ENCODE measurements around the gene NDUFC1. TPM values are rescaled to one million over a fixed set of nuclear protein-coding genes. Genes with fewer than 3 reads are reported as not detected.

Gene NDUFC1
- polyA plus RNA-seq, 1 experiment, result 52.9 TPM

DNA sequence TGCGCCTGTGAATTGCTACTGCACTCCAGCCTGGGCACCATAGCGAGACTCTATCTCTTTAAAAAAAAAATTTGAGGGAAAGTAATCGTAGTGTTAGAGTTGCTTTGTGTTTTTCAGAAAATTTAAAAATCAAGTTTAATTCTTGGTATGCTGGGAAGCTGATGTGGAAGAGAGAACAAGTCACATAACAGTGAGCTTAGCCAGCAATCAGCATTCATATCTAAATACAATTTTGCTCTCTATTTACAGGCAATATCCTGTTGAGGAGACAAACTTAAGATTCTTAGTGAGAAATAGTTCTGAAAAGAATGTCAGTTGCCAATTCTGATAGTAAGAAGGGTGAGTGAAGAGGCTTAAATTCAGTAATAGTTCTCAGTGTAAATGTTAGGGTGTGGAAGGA lies 9.6 kb upstream of the NDUFC1 start:
- no peak for DNase-seq (ENCODE audit: low read depth, low spot score)
- ChIA-PET CTCF (interaction anchor here (1.1 to 2.2 kb wide), 2 partner anchors 10 to 16 kb away, joined by 4 to 10 read pairs; no protein-coding TSS in a partner anchor), POLR2A (no interaction called here)
- Histone ChIP-seq H3K27me3 (ENCODE audit: control insufficient read depth, insufficient read depth, low read length) (no peaks in the 10 kb centered on the region), H3K9me3 (ENCODE audit: control insufficient read depth, insufficient read depth, low read length) (no peaks in the 10 kb centered on the region; the same call in 1 of the 2 replicates), H3K27ac (ENCODE audit: low read depth, low read length) (no peak overlapping the region), H3K4me3 (ENCODE audit: low read depth, low read length) (no peak overlapping the region)
- TF ChIP-seq, protein P1, sequence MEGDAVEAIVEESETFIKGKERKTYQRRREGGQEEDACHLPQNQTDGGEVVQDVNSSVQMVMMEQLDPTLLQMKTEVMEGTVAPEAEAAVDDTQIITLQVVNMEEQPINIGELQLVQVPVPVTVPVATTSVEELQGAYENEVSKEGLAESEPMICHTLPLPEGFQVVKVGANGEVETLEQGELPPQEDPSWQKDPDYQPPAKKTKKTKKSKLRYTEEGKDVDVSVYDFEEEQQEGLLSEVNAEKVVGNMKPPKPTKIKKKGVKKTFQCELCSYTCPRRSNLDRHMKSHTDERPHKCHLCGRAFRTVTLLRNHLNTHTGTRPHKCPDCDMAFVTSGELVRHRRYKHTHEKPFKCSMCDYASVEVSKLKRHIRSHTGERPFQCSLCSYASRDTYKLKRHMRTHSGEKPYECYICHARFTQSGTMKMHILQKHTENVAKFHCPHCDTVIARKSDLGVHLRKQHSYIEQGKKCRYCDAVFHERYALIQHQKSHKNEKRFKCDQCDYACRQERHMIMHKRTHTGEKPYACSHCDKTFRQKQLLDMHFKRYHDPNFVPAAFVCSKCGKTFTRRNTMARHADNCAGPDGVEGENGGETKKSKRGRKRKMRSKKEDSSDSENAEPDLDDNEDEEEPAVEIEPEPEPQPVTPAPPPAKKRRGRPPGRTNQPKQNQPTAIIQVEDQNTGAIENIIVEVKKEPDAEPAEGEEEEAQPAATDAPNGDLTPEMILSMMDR (IDR thresholded peaks at IDR 0.05; ENCODE audit: low read depth, low read length), result no peak

DNA sequence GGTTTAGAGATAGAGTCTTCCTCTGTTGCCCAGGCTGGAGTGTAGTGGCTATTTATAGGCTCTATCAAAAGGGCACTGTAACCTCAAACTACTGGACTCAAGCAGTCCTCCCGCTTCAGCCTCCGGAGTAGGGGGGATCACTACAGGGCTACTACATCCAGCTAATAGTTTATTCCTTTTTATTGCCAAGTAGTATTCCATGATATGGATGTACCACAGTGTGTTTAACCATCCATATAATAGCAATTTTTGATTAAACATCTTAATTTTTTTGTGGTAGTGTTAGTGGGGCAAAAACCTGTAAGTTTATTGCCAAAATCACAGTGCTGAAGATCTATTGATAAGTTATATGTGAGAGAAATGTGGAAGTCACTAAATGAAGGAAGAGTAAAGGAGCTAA lies 2.6 kb upstream of the NDUFC1 start:
- TF ChIP-seq, protein P1 (IDR thresholded peaks at IDR 0.05; ENCODE audit: low read depth, low read length), result no peak
- Histone ChIP-seq H3K9me3 (ENCODE audit: control insufficient read depth, insufficient read depth, low read length) (peaks cover 9% of the 10 kb centered on the region), H3K4me3 (ENCODE audit: low read depth, low read length) (no peak overlapping the region), H3K27me3 (ENCODE audit: control insufficient read depth, insufficient read depth, low read length) (no peaks in the 10 kb centered on the region), H3K27ac (ENCODE audit: low read depth, low read length) (no peak overlapping the region)
- ChIA-PET CTCF (interaction anchor here (0.5 to 1.7 kb wide), 2 partner anchors 9 to 17 kb away, joined by 3 to 10 read pairs; no protein-coding TSS in a partner anchor), POLR2A (no interaction called here)
- DNase-seq (ENCODE audit: low read depth, low spot score), result no peak

DNA sequence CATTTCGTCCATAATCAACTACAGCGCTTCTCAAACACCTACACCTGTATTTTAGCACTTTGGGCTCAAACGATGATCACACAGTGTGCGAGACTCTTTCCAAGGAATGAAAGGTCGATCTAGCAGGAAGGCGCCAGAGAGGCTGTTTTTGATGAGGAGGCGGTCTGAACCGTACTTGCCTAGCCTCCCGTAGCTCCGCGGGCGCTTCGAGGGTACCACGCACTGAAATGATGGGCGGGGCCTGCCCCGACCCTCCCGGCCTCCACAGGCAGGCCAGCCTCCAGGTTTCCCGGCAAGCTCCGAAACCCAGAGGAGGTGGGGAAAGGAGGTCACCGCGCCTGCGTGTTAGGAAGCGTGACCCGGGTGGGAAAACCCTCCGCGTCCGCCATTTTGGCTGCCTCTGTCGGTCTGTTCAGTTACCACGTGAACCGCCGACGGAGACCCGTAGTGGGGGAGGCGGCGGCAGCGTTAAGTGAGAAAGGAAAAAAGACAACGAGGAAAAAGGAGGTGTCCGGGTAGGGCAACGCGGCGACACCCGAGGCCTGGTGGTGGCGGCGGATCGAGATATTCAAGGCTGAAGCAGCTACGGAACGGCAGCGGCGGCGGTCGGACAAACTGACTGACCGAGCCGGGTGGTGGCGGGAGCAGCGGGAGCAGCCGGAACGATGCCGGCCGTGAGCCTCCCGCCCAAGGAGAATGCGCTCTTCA lies 1.0 kb downstream of the NDUFC1 start, which contains the start of gene NAA15:
Gene NAA15, plus strand, starts transcription at position 393 of the 708 bp plus-strand sequence. Its CDS starts 273 bp downstream, at position 666.
- Histone ChIP-seq H3K9me3 (ENCODE audit: control insufficient read depth, insufficient read depth, low read length) (peaks cover 9% of the 10 kb centered on the region), H3K27ac (ENCODE audit: low read depth, low read length) (peak within 1 kb of the TSS; percentile 88), H3K27me3 (ENCODE audit: control insufficient read depth, insufficient read depth, low read length) (no peaks in the 10 kb centered on the region), H3K4me3 (ENCODE audit: low read depth, low read length) (peak within 1 kb of the TSS; percentile 93)
- peak; percentile 92 for DNase-seq (ENCODE audit: low read depth, low spot score)
- POLR2A ChIA-PET, result interaction anchor here (0.6 to 1.6 kb wide), 12 partner anchors 20 to 326 kb away, joined by 3 to 7 read pairs (median 4); partner anchors contain the start of genes MGARP, NOCT and RAB33B
- CTCF ChIA-PET, result interaction anchor here (0.8 to 1.7 kb wide), 4 partner anchors 8 to 271 kb away, joined by 3 to 7 read pairs (median 4); no protein-coding TSS in a partner anchor
- TF ChIP-seq, protein P1 (IDR thresholded peaks at IDR 0.05; ENCODE audit: low read depth, low read length), result no peak

DNA sequence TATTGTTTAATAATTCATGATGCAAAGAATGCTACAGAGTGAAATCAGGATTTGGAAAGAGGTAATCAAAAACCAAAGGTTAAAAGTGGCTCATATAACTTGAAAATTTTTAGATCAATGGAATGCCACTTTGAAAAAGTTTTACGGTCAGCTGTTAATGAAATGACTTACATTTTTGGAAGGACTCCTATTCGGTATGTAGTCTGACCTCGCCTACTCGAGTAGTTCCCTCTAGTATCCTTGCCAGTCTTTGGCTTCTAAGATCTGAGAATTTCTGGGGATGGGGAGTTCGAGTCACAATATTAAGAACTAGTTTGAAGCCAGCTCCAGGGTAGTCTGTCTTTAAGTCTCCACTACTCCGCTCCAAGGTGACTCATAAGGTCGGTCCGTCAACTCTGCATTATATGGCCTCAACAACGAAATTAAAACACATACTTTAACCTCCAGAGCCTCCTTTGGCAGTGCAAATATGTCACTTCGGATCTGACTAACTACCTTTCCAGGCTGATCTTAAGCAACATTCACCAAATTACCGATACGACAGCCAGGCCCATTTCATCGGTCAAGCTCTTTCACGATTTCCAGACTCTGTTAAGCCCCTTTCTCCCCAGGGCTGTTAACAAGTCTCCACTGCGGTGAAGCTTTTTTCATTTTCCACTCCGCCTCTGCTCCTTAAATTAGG lies 1.7 kb downstream of the NDUFC1 start:
- H3K4me3 ChIP-seq (ENCODE audit: low read depth, low read length), result peak overlapping the region; percentile 93
- ChIA-PET CTCF (interaction anchor here (0.9 to 1.7 kb wide), 5 partner anchors 9 to 270 kb away, joined by 3 to 8 read pairs (median 4); no protein-coding TSS in a partner anchor), POLR2A (interaction anchor here (0.6 to 1.6 kb wide), 11 partner anchors 19 to 286 kb away, joined by 3 to 7 read pairs (median 5); partner anchors contain the start of genes MGARP, NOCT and RAB33B)
- no peak for DNase-seq (ENCODE audit: low read depth, low spot score)
- H3K27ac ChIP-seq (ENCODE audit: low read depth, low read length), result peak overlapping the region; percentile 85
- TF ChIP-seq, protein P1 (IDR thresholded peaks at IDR 0.05; ENCODE audit: low read depth, low read length), result no peak
- peaks cover 9% of the 10 kb centered on the region for H3K9me3 ChIP-seq (ENCODE audit: control insufficient read depth, insufficient read depth, low read length)
- no peaks in the 10 kb centered on the region for H3K27me3 ChIP-seq (ENCODE audit: control insufficient read depth, insufficient read depth, low read length)

Data from AG04450 (cell line).